Endothelial cell (in vitro differentiated cells): Measurements from ENCODE around the gene SEC62. TPM values are rescaled to one million over a fixed set of nuclear protein-coding genes. Genes with fewer than 3 reads are reported as not detected.
A peak's percentile ranks its signal among the peaks of the same experiment; 100 is the strongest.

ENCODE experiments used
- DNase-seq: peaks from one replicate; pipeline ENCODE4 v3.0.0; 2021; ENCODE audit warnings: low spot score
- H3K27ac Mint-ChIP-seq: one replicate; pipeline ENCODE4 v1.8.0; 2021; ENCODE audit warnings: mixed read lengths, inconsistent platforms; ENCODE audit not compliant: unreplicated experiment
- H3K27me3 Mint-ChIP-seq: one replicate; pipeline ENCODE4 v1.8.0; 2021; ENCODE audit warnings: mild to moderate bottlenecking, moderate library complexity, mixed read lengths, inconsistent platforms; ENCODE audit not compliant: unreplicated experiment
- H3K36me3 Mint-ChIP-seq: one replicate; pipeline ENCODE4 v1.8.0; 2021; ENCODE audit warnings: mild to moderate bottlenecking, low read depth, mixed read lengths, inconsistent platforms; ENCODE audit not compliant: unreplicated experiment
- H3K4me1 Mint-ChIP-seq: one replicate; pipeline ENCODE4 v1.8.0; 2021; ENCODE audit warnings: mild to moderate bottlenecking, mixed read lengths, inconsistent platforms; ENCODE audit not compliant: unreplicated experiment
- H3K4me3 Mint-ChIP-seq: one replicate; pipeline ENCODE4 v1.8.0; 2021; ENCODE audit warnings: mild to moderate bottlenecking, mixed read lengths, inconsistent platforms; ENCODE audit not compliant: unreplicated experiment
- H3K9me3 Mint-ChIP-seq: one replicate; pipeline ENCODE4 v1.8.0; 2021; ENCODE audit warnings: mixed read lengths, inconsistent platforms; ENCODE audit not compliant: unreplicated experiment
- CTCF ChIP-seq: fragments of 200-600 bp; sonication (generic); IDR thresholded peaks from one replicate; pipeline ENCODE4 v1.5.0; 2021; ENCODE audit warnings: antibody characterized with exemption; ENCODE audit not compliant: unreplicated experiment
- total RNA-seq: library from RNA; stranded (reverse); fragmentation: NEBNext Ultra II Directional; extraction: Animal tissue kit (Norgen Biotek cat#: 25700); gene quantifications from one replicate; pipeline ENCODE4 v1.2.1, GENCODE V29; 2021; ENCODE audit not compliant: unreplicated experiment

The SEC62 gene
- total RNA-seq, 1 donor from 2014 or later = 89.3 TPM

GRCh38 chr3:169954142-169954756 lies 12.4 kb upstream of the SEC62 start:
- Mint-ChIP-seq H3K4me3 (no peak overlapping the region), H3K36me3 (no peaks in the 10 kb centered on the region), H3K9me3 (no peaks in the 10 kb centered on the region), H3K4me1 (no peaks in the 10 kb centered on the region), H3K27ac (no peak overlapping the region), H3K27me3 (peaks cover under 1% of the 10 kb centered on the region)
- no peak for TF ChIP-seq CTCF
- DNase-seq = no peak

GRCh38 chr3:169955406-169955805 lies 11.2 kb upstream of the SEC62 start:
- no peak overlapping the region for H3K27ac Mint-ChIP-seq
- no peaks in the 10 kb centered on the region for H3K36me3 Mint-ChIP-seq
- DNase-seq = no peak
- peaks cover 2% of the 10 kb centered on the region for H3K27me3 Mint-ChIP-seq
- no peaks in the 10 kb centered on the region for H3K4me1 Mint-ChIP-seq
- H3K9me3 Mint-ChIP-seq = no peaks in the 10 kb centered on the region
- no peak for TF ChIP-seq CTCF
- no peak overlapping the region for H3K4me3 Mint-ChIP-seq

- DNase-seq = no peak
- peaks cover 5% of the 10 kb centered on the region for H3K36me3 Mint-ChIP-seq
- TF ChIP-seq CTCF = no peak
- H3K9me3 Mint-ChIP-seq = no peaks in the 10 kb centered on the region
- no peak overlapping the region for H3K4me3 Mint-ChIP-seq
- H3K27me3 Mint-ChIP-seq = peaks cover 6% of the 10 kb centered on the region
- peaks cover 23% of the 10 kb centered on the region for H3K4me1 Mint-ChIP-seq
- H3K27ac Mint-ChIP-seq = no peak overlapping the region
These were observed 2.4 kb upstream of the SEC62 start for GRCh38 chr3:169964176-169964575.

- Mint-ChIP-seq H3K9me3 (no peaks in the 10 kb centered on the region), H3K36me3 (peaks cover 5% of the 10 kb centered on the region), H3K27ac (peak overlapping the region; percentile 77), H3K4me3 (peak overlapping the region; percentile 91), H3K4me1 (peaks cover 23% of the 10 kb centered on the region), H3K27me3 (peaks cover 5% of the 10 kb centered on the region)
- no peak for TF ChIP-seq CTCF
- DNase-seq = no peak
These were observed 812 bp upstream of the SEC62 start for GRCh38 chr3:169965562-169966427.
